HepG2 (cell line): Measurements from ENCODE around the gene RXFP1. TPM values are rescaled to one million over a fixed set of nuclear protein-coding genes. Genes with fewer than 3 reads are reported as not detected.

Experiments
- CERS6 ChIP-seq: sonication (generic); formaldehyde crosslinking; IDR thresholded peaks from 2 replicates; pipeline ENCODE4 v1.5.0; 2020; ENCODE audit warnings: missing genetic modification reagents
- FOXK2 ChIP-seq: fragments of 450-650 bp; IDR thresholded peaks from 2 replicates; pipeline ENCODE4 v1.6.1; 2016
- IKZF1 ChIP-seq: fragments of 450-650 bp; IDR thresholded peaks from 2 replicates; pipeline ENCODE4 v1.7.1; 2016
- KLF11 ChIP-seq: IDR thresholded peaks from 2 replicates; pipeline ENCODE4 v1.6.1; 2016; ENCODE audit warnings: missing compliant biosample characterization
- PBX3 ChIP-seq: sonication (generic); formaldehyde crosslinking; IDR thresholded peaks from 2 replicates; pipeline ENCODE4 v1.8.1; 2023; ENCODE audit warnings: missing genetic modification reagents, inconsistent platforms, borderline replicate concordance
- PRDM4 ChIP-seq: sonication (generic); formaldehyde crosslinking; IDR thresholded peaks from 2 replicates; pipeline ENCODE4 v1.9.0; 2021; ENCODE audit warnings: missing genetic modification reagents, borderline replicate concordance
- ZFP90 ChIP-seq: sonication (generic); formaldehyde crosslinking; IDR thresholded peaks from 2 replicates; pipeline ENCODE4 v1.8.0; 2022; ENCODE audit warnings: missing genetic modification reagents, mild to moderate bottlenecking, inconsistent platforms, borderline replicate concordance
- ZIK1 ChIP-seq: sonication (generic); formaldehyde crosslinking; IDR thresholded peaks from 2 replicates; pipeline ENCODE4 v1.5.0; 2020; ENCODE audit warnings: mild to moderate bottlenecking, low read depth, missing genetic modification reagents, borderline replicate concordance
- ZNF20 ChIP-seq: sonication (generic); formaldehyde crosslinking; IDR thresholded peaks from 2 replicates; pipeline ENCODE4 v1.4.0; 2020; ENCODE audit warnings: mild to moderate bottlenecking, moderate library complexity, missing genetic modification reagents
- ZNF362 ChIP-seq: sonication (generic); formaldehyde crosslinking; IDR thresholded peaks from 2 replicates; pipeline ENCODE4 v1.4.0; 2020; ENCODE audit warnings: missing genetic modification reagents, mild to moderate bottlenecking, borderline replicate concordance
- ZNF367 ChIP-seq: sonication (generic); formaldehyde crosslinking; IDR thresholded peaks from 2 replicates; pipeline ENCODE4 v1.4.0; 2020; ENCODE audit warnings: missing genetic modification reagents, borderline replicate concordance
- ZNF543 ChIP-seq: sonication (generic); formaldehyde crosslinking; IDR thresholded peaks from 2 replicates; pipeline ENCODE4 v1.4.0; 2020; ENCODE audit warnings: mild to moderate bottlenecking, missing genetic modification reagents
- ZNF772 ChIP-seq: sonication (generic); formaldehyde crosslinking; IDR thresholded peaks from 2 replicates; pipeline ENCODE4 v1.5.0; 2020; ENCODE audit warnings: mild to moderate bottlenecking, missing genetic modification reagents
- polyA plus RNA-seq, 8 experiments: library from polyadenylated mRNA; depleted of rRNA in 3 of 8; stranded (reverse) in 7 of 8; unstranded in 1 of 8; fragments of >200 nt; fragmentation: Illumina TruSeq in 4 of 8; extraction: Trizol in 4 of 8; gene quantifications; 2 replicates each; pipeline versions ENCODE4 v1.2.1 to v1.2.3, GENCODE V29; 2011 to 2016; ENCODE audit warnings: low read depth in 4 of 8, missing spikeins in 1 of 8, mixed read lengths in 1 of 8; ENCODE audit not compliant: insufficient read depth in 1 of 8
- total RNA-seq, 5 experiments: library from RNA; depleted of rRNA; stranded (reverse); fragments of >200 nt; fragmentation: Illumina TruSeq; extraction: Trizol; gene quantifications; 2 replicates each; pipeline ENCODE4 v1.2.3, GENCODE V29; 2016; ENCODE audit warnings: low read depth in 1 of 5
- TF ChIP-seq, protein P1 (sequence below): sonication (generic); formaldehyde crosslinking; conservative IDR thresholded peaks from 2 replicates; pipeline ENCODE4 v1.4.0; 2020; ENCODE audit warnings: missing genetic modification reagents
- TF ChIP-seq, protein P2 (sequence below): sonication (generic); formaldehyde crosslinking; IDR thresholded peaks from 2 replicates; pipeline ENCODE4 v1.5.1; 2020; ENCODE audit warnings: mild to moderate bottlenecking, missing genetic modification reagents, moderate library complexity

RXFP1 gene
- total and polyA plus RNA-seq, 2 of the 13 experiments (the other 11 are each of a cell fraction or from before 2014, with no cell fraction given), result not detected

- TF ChIP-seq KLF11 (CRISPR knock-in tag), result peak; percentile 87; the same call in 1 of the 2 replicates
- 0 out of 2 replicates have a peak, but pooled peaks have one; percentile 10 for TF ChIP-seq ZNF367 (CRISPR knock-in tag)
- TF ChIP-seq ZFP90 (CRISPR knock-in tag), result peak; percentile 42
- no peak for TF ChIP-seq ZNF20
- TF ChIP-seq ZNF362, result no peak
- peak; percentile 86; the same call in 1 of the 2 replicates for TF ChIP-seq ZIK1
- TF ChIP-seq, protein P1, sequence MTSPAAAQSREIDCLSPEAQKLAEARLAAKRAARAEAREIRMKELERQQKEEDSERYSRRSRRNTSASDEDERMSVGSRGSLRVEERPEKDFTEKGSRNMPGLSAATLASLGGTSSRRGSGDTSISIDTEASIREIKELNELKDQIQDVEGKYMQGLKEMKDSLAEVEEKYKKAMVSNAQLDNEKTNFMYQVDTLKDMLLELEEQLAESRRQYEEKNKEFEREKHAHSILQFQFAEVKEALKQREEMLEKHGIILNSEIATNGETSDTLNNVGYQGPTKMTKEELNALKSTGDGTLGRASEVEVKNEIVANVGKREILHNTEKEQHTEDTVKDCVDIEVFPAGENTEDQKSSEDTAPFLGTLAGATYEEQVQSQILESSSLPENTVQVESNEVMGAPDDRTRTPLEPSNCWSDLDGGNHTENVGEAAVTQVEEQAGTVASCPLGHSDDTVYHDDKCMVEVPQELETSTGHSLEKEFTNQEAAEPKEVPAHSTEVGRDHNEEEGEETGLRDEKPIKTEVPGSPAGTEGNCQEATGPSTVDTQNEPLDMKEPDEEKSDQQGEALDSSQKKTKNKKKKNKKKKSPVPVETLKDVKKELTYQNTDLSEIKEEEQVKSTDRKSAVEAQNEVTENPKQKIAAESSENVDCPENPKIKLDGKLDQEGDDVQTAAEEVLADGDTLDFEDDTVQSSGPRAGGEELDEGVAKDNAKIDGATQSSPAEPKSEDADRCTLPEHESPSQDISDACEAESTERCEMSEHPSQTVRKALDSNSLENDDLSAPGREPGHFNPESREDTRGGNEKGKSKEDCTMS (CRISPR knock-in tag), result no peak
- peak; percentile 81; the same call in 1 of the 2 replicates for TF ChIP-seq FOXK2
- peak; percentile 98; the same call in 1 of the 2 replicates for TF ChIP-seq PRDM4
- peak; percentile 53 for TF ChIP-seq ZNF772
- TF ChIP-seq, protein P2, sequence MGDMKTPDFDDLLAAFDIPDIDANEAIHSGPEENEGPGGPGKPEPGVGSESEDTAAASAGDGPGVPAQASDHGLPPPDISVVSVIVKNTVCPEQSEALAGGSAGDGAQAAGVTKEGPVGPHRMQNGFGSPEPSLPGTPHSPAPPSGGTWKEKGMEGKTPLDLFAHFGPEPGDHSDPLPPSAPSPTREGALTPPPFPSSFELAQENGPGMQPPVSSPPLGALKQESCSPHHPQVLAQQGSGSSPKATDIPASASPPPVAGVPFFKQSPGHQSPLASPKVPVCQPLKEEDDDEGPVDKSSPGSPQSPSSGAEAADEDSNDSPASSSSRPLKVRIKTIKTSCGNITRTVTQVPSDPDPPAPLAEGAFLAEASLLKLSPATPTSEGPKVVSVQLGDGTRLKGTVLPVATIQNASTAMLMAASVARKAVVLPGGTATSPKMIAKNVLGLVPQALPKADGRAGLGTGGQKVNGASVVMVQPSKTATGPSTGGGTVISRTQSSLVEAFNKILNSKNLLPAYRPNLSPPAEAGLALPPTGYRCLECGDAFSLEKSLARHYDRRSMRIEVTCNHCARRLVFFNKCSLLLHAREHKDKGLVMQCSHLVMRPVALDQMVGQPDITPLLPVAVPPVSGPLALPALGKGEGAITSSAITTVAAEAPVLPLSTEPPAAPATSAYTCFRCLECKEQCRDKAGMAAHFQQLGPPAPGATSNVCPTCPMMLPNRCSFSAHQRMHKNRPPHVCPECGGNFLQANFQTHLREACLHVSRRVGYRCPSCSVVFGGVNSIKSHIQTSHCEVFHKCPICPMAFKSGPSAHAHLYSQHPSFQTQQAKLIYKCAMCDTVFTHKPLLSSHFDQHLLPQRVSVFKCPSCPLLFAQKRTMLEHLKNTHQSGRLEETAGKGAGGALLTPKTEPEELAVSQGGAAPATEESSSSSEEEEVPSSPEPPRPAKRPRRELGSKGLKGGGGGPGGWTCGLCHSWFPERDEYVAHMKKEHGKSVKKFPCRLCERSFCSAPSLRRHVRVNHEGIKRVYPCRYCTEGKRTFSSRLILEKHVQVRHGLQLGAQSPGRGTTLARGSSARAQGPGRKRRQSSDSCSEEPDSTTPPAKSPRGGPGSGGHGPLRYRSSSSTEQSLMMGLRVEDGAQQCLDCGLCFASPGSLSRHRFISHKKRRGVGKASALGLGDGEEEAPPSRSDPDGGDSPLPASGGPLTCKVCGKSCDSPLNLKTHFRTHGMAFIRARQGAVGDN (CRISPR knock-in tag), result peak; percentile 94
- no peak for TF ChIP-seq ZNF543
- TF ChIP-seq PBX3 (CRISPR knock-in tag), result 0 out of 2 replicates have a peak, but pooled peaks have one; percentile 29
- no peak for TF ChIP-seq CERS6 (CRISPR knock-in tag)
- no peak for TF ChIP-seq IKZF1
Observed at GRCh38 chr4:158671915-158672806, 150.5 kb downstream of the RXFP1 start, which contains the start of gene ETFDH (continued).
